ENCODE results near the gene LRIG1.

LRIG1 gene

DNA sequence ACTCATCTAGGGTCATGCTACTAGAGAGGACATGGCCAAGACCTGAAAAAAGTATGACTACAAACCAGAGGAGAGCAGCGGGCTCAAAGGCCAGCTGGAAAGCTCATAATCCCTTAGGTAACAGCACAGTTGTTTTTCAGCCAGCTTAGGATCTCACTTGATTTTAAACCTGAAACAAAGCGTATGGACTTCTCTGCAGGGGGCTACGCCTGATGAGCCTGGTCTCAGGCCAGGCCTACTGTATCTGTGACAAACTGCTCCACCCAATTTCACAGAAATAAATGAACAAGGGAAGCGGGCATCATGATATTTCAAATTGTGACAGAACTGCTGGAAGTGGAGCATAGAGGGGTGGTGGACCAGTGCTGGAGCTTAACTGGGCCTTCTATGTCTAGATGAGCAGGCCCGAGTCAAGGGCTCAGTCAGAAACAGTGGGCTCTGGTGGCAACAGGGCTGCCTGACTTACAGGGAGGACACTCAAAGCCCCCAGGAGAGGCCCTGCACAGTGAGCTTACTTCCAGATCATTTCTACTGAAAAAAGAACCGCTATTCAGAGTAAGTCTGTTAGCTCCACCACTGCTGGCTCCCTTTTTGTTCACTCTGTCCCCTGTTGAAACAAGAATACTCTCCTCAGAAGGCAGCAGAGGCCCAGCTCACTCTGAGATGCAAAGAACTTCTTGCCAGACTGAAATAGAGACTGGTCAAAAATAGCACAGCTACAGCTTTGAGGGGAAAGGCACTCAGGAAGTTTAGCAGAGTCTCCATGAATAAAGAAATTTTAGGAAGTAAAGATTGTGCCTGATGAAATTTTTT, 47.0 kb downstream of the LRIG1 start:
- TF ChIP-seq, protein P1, sequence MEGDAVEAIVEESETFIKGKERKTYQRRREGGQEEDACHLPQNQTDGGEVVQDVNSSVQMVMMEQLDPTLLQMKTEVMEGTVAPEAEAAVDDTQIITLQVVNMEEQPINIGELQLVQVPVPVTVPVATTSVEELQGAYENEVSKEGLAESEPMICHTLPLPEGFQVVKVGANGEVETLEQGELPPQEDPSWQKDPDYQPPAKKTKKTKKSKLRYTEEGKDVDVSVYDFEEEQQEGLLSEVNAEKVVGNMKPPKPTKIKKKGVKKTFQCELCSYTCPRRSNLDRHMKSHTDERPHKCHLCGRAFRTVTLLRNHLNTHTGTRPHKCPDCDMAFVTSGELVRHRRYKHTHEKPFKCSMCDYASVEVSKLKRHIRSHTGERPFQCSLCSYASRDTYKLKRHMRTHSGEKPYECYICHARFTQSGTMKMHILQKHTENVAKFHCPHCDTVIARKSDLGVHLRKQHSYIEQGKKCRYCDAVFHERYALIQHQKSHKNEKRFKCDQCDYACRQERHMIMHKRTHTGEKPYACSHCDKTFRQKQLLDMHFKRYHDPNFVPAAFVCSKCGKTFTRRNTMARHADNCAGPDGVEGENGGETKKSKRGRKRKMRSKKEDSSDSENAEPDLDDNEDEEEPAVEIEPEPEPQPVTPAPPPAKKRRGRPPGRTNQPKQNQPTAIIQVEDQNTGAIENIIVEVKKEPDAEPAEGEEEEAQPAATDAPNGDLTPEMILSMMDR (IDR thresholded peaks at IDR 0.05; ENCODE audit: insufficient read depth, missing control alignments): no peak
- DNase-seq (ENCODE audit: insufficient read length, low spot score): no peak
- peak; percentile 79 for FAIRE-seq

DNA sequence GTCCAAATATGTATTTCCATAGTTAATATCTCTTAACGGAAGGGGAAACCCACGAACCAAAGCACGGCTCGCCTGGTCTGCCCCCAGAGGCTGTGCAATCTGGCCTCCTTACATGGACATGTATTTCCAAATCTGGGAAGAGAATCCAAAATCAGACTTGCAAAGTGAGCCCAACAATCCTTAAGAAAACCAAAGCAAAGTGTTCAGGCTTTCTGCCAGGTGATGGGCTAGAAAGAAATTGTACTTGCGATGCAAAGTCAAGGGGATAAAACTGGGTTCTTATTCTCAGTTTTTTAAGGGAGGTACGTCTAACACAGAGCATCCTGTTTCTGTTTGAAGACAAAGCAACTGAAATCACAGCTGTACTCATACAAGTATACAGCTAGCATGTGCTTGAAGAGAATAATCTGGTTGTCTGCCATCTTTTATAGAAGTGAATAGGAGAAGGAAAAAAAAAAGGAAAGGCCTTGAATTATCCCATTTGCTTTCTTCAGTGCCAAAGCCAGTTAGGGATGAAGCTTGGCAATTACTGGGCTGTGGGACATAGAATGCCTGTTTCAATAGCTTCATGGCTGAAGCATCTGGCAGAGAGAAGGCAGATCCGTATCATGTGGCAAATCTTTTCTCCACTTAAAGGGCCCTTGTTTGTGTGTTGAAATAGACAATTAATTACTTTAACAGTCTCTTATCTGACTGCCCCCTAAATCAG, 48.4 kb downstream of the LRIG1 start:
- DNase-seq (ENCODE audit: insufficient read length, low spot score) (no peak), FAIRE-seq (no peak)
- TF ChIP-seq, protein P1 (IDR thresholded peaks at IDR 0.05; ENCODE audit: insufficient read depth, missing control alignments): no peak

DNA sequence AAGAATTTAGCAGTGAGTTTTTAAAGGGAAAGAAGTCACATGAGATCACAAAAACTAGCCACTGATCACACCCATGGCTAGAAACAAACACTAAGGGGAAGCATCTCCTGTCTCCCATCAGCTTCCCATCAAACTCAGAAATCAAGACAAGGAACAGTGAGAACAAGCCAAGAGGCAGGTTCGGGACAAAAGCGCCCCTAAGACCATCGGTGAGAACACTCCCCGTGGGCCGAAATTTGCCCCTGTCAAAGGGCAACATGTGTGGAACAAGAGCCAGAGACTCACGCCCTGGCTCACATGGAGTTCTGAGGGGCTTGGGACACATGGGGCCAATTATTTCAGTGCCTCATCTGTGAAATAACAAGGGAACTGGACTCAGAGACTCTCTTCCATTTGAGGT, 49.1 kb downstream of the LRIG1 start:
- TF ChIP-seq, protein P1 (IDR thresholded peaks at IDR 0.05; ENCODE audit: insufficient read depth, missing control alignments): no peak
- FAIRE-seq: no peak
- DNase-seq (ENCODE audit: insufficient read length, low spot score): no peak

DNA sequence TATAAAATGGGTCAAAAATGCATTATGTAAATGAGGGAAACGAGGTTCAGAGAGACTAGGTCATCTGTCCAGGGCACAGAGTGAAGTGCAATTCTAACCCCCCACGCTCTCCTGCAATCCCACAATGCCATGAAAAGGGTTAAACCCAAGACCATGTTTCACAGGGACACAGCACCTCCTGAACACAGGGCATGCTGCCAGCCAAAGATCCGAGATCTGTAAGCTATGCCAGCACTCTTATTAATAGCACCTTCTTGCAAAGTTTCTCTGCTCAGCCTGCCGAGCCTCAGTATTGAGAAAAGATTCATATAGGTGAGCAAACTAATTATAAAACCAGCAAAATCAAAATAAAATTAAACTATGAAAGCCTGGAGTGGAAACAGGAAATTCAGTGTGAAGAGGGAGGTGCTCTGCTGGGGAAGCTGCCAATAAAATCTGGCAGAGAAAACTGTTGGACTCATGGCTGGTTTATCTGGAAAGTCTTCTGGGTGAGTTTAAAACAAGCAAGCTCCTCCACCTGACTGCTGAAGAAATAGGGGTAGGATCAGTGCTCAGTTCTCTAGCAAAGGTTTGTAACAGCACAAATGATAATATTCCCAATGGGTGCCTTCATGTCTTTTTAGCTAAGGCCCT, 50.3 kb downstream of the LRIG1 start:
- TF ChIP-seq, protein P1 (IDR thresholded peaks at IDR 0.05; ENCODE audit: insufficient read depth, missing control alignments): no peak
- FAIRE-seq: no peak
- no peak for DNase-seq (ENCODE audit: insufficient read length, low spot score)

DNA sequence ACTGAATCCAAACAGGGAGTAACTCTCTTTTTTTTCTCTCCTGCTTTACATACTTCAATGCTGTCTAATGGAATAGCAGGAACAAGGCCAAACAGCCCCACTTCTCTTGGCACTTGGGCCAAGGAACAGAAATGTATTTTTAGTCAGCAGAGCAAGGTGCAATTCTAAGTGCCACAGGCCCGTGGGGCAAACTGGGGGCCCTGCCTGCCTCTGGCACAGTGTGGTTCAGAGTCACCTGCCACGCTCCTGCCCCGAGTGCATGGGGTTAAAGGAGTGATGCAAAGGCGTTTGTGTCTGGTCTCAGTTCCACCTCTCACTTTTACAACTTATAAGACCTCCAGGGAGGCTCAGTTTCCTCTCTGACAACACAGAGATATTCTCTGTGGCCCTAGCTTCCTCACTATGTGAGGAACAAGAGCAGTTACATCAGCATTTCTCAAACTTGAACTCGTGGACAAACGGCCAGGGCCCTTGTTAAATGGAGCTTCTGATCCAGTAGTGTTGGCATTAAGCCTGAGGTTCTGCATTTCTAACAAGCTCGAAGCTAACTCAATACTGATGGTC, 51.3 kb downstream of the LRIG1 start:
- DNase-seq (ENCODE audit: insufficient read length, low spot score) (no peak), FAIRE-seq (no peak)
- TF ChIP-seq, protein P1 (IDR thresholded peaks at IDR 0.05; ENCODE audit: insufficient read depth, missing control alignments): no peak

DNA sequence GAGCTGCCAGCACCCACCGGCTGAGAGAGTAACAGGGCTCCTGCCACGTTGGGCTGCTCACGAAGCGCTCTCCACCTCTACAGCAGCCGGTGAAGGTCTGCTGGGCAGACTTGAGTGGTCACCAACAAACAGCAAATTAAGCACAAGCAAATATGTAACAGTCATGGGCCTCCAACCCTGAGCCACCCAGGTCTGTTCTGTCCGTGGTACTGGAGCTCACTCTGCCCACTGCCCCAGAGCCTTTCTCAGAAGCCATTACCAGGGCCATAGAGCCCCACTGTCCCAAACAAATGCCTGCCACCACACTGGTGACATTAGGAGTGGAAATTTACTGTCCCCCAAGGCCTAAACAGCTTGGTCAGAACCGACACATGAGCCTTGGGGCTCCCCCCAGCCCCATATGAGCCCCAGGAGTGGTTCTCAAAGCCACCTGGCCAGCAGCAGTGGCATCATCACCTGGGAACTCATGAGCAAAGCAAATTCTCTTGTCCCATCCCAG, 56.6 kb downstream of the LRIG1 start:
- TF ChIP-seq, protein P1 (IDR thresholded peaks at IDR 0.05; ENCODE audit: insufficient read depth, missing control alignments): no peak
- no peak for DNase-seq (ENCODE audit: insufficient read length, low spot score)
- FAIRE-seq: no peak

Data from D721Med (cell line).